HG02588 (cell line): ENCODE data around the gene CELSR1.

Experiments used
- ATAC-seq: cut with Tn5 transposase; IDR thresholded peaks from one replicate; pipeline ENCODE4 v1.9.1; 2021; ENCODE audit warnings: mild to moderate bottlenecking, moderate library complexity; ENCODE audit not compliant: unreplicated experiment

CELSR1 gene, protein sequence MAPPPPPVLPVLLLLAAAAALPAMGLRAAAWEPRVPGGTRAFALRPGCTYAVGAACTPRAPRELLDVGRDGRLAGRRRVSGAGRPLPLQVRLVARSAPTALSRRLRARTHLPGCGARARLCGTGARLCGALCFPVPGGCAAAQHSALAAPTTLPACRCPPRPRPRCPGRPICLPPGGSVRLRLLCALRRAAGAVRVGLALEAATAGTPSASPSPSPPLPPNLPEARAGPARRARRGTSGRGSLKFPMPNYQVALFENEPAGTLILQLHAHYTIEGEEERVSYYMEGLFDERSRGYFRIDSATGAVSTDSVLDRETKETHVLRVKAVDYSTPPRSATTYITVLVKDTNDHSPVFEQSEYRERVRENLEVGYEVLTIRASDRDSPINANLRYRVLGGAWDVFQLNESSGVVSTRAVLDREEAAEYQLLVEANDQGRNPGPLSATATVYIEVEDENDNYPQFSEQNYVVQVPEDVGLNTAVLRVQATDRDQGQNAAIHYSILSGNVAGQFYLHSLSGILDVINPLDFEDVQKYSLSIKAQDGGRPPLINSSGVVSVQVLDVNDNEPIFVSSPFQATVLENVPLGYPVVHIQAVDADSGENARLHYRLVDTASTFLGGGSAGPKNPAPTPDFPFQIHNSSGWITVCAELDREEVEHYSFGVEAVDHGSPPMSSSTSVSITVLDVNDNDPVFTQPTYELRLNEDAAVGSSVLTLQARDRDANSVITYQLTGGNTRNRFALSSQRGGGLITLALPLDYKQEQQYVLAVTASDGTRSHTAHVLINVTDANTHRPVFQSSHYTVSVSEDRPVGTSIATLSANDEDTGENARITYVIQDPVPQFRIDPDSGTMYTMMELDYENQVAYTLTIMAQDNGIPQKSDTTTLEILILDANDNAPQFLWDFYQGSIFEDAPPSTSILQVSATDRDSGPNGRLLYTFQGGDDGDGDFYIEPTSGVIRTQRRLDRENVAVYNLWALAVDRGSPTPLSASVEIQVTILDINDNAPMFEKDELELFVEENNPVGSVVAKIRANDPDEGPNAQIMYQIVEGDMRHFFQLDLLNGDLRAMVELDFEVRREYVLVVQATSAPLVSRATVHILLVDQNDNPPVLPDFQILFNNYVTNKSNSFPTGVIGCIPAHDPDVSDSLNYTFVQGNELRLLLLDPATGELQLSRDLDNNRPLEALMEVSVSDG (N-terminal part only)

GRCh38 chr22:46537225-46537945 is at the start of gene CELSR1:
CELSR1 (minus strand) TSS chr22:46537620; CDS start chr22:46537170, 450 bp downstream.
- no peak for ATAC-seq

GRCh38 chr22:46587061-46587460 is 49.6 kb upstream of the CELSR1 start:
- no peak for ATAC-seq

DNA sequence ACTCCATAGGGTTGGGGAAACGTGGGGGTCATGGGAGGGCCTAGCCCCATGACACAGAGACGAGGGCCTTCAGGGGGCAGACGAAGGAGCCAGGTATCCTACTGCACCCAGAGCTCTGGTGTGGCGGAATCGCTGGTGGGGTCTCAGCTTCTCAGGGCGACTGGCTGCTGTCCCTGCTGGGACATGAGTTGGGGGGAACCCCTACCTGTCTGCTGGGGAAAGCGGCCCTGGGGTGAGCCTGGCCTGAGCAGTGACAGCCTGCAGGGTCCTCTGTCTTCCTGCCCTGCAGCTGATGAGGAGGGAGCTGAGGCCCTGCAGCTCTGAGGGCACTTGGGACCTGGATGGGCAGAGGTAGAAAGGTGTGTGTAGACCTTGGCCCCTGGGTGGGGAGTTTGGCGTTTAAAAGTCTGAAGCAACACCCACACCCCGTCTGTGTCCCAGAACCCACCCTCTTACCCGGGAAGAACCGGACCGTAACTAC is 49.2 kb upstream of the CELSR1 start:
- ATAC-seq, result no peak

GRCh38 chr22:46586123-46586519 is 48.7 kb upstream of the CELSR1 start:
- no peak for ATAC-seq

DNA sequence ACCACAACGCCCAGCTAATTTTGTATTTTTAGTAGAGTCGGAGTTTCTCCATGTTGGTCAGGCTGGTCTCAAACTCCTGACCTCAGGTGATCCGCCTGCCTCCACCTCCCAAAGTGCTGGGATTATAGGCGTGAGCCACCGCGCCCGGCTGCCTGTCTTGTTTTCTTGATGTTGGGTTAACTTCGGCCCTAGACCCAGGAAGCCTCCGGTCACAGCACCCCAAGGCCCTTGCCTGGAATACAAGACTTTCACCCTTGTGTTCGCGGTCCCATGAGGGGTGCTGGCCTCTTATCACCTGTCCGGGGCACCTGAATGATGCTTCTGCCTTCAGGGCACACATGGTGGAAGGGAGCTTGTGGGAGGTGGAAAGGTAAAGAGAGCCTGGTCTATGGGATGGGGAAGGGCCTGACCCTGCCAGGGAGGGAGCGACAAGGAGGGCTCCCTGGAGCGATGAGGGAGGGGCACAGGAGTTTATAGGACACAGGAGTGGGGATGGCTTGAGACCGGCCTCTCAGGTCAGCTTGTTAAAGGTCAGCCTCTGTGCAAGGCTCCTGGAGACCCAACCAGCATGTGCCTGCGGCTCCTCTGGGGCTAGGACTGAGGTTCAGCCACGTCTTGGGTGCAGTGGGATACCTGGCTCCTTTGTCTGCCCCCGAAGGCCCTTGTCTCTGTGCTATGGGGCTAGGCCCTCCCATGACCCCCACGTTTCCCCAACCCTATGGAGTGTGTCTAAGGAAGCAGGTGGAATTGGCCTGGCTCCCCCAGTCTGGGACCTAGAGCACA is 48.1 kb upstream of the CELSR1 start:
- no peak for ATAC-seq

DNA sequence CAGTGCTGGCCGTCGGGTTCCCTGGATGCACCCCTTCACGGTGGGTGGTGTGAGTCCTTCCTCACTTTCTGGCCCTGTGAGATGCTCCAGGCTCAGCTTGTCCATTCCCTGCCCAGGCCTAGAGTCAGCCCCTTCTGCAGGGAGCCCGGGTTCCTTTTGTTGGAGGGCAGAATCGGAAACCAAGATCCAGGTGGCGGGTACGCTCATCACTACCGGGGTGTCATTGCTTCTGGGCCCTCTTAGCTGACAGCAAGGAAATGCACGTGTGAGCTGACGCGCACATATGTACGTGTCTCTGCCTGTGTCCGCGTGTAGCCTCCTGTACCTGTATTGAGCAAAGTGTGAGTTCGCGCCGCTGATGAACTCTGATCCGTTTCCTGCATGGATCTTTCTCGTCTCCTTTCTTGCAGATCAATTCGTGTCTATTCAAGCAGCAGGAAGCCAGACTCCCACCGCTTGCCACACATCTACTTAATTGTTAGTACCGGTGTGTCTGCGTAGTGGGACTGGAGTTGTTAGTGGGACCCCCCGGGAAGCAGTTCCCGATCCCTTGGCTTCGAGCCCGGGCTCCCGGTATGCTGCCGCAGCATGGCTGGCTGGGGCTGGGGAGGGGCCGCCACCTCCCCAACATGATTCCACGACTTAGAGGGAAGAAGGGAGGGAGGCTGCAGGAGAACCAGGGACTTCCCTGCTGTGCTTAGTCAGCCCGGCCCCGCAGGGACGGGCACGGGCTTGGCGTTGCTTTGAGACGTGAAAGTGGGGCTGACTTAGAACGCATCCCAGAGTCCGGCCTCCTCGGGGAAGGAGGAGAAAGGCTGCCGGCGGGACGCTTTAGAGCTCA is 46.9 kb upstream of the CELSR1 start:
- ATAC-seq, result no peak

GRCh38 chr22:46583571-46583970 is 46.2 kb upstream of the CELSR1 start:
- ATAC-seq, result no peak

- ATAC-seq, result no peak
Observed at GRCh38 chr22:46582281-46582933, 45.0 kb upstream of the CELSR1 start.

DNA sequence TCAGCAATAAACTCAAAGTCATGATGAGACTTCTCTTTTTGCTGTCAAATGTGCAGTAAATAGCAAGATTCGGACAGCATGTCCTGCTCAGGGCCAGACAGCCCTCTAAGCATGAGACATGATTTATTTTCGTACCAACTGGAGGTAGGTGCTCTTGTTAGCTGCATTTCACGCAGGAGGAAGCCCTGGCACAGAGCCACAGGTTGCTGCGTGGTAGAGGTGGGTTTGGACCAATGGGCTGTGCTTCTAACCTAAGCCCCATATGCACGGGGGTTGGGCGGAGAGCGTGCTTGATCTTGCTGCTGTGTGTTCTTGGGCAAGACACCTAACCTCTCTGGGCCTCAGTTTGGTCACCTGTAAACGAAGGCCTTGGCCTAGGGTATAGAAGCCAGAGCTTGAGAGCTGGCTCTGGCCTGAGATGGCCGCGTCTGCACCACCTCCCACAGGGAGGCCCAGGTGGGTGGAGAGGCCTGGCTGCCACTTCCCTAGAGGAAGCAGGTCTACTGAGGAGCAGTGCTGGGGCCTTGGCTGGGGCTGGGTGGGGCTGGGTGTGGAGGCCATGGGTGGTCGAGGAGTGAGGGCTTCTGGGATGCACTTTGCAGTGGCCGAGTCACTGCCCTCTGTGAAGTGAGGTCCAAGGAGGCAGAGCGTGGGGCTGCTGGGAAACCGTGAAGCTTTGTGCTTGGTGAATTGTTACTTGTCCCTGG is 44.3 kb upstream of the CELSR1 start:
- ATAC-seq, result no peak

GRCh38 chr22:46580940-46581537 is 43.6 kb upstream of the CELSR1 start:
- no peak for ATAC-seq

DNA sequence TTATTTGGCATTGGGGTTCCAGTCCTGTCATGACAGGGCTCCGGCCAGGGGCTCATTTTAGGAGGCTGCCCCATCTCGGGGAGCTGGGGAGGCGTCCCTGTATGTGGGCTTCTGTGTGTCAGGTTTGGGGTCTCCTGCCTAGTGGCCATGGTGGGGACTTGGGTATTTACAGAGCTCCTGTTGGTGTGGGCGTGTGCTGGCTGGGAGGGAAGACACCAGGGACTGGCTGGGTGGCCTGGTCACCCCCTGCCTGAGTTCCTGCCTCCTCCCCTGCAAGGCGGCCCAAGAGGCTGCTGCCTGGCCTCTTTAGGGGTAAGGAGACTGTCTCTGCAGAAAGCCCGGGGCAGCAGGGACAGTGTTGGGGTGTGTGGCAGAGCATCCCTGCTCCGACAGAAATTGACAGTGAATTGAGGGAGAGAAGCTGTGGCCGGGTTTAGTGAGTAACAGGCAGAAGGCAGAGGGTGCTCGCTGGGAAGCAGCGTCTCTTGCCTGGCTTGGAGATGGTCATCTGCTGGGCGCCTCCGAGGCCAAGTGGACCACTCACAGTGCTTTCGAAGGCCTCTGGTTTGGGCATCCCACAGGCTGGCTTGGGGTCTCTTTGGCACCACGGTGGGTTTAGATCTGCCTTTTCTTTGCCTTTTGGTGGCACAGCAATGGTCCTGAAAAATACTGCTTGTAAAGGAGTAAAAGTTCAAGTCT is 42.5 kb upstream of the CELSR1 start:
- no peak for ATAC-seq

DNA sequence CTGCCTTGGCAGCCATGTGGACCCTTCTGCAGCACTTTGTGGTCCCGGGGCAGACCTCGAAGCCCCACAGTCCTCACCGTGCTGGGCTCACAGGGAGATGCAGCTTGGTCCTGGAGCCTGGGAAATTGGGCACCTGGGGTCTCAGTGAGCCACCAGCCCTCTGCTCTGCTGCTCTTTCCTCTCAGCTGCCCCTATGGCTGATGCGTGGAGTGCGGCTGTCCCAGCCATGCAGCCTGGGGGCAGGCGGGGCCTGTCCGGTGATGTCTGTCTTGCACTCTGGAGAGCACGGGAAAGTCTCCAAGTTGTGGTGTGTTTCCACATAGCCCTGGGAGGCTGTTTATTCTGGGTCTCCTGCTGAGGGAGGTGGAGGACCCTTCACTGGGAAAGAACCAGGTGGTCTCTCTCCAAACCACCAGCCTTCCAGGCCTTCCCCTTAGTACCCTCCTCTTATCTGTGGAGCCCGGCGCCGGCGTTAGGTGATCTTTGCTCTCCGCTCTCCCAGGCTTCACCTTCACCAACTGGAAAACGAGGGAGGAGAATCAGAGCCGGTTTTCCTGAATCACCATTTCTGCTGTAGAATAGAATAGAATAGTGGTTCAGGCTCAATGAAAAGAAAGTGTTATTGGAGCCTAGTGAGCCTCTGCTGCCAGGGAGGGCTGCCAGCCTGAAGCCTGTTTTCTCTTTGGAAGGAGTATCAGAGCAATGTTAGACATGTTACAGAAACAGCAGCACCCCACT is 41.6 kb upstream of the CELSR1 start:
- ATAC-seq, result no peak

DNA sequence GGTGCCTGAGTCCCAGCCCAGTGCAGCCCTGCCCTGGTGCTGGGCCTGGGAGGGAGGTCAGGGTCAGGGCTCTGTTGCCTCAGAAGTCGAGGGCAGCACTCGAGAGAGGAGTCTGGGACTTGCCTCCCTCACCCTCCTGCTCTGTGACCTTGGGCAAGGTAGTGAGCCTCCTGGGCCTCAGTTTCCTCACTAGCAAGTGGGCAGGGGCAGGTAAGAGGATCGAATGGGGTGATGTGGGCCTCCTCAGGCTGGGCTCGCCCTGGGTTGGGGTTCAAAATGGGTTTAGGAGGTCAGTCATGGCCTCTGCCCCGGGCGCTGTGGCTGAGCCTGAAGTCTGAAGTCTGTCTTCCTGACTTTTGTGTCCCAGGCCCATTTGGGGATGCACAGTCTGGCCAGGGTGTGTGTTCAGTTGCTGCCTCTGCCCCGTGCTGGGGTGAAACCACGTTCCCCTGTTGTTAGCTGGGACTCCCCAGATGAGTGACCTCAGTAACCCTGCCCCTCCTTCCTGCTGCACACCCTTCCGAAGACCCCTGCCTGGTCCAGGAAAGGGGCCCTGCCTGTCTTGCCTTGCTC is 40.9 kb upstream of the CELSR1 start:
- no peak for ATAC-seq

DNA sequence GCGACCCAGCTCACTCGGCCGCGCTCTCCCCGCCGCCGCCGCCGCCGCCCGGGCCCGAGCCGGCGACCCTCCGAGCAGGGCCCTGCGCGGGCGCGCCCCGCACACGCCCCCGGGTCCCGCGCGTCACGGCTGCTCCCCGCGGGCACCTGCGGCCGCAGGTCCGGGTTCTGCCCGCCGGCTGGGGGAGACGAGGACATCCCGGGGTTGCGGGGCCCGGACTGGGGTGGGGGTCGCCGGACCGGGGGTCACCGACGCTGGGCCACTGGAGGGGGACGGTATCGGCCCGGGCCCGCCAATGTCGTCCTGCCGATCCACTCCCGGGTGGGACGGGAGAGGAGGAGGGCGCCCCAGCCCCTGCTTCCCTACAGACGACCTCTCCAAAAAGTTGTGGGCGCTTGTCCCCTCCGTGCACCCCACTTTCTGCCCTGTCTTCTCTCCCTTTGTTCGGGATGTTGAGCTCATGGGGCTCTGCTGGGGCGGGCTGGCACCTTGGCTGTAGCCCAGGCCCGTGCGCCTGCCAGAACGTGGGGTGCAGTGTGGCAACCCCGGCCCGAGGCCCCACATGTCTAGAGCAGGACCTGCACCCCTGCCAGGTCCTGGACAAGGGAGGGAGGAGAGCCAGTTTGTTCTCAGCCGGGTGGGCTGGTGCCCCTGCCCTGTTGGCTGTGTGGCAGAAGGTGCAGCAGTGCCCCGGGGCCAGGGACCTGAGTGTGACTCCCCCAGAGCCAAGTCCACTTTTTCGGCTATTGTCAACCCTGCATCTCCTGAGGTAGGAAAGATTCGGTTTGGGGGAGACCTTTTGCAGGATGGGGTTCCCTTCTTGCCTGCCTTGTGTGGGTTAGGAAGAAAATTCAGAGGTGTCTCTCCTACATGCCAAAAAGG is 40.2 kb upstream of the CELSR1 start:
- peak; percentile 19 for ATAC-seq
